OCI-LY7 (cell line): Measurements from ENCODE around the gene RAB3C. TPM values are rescaled to one million over a fixed set of nuclear protein-coding genes. Genes with fewer than 3 reads are reported as not detected.

Source experiments
- BruUV-seq: library from RNA; stranded (reverse); fragments of 400-500 nt; replicated peaks from 2 replicates; lab custom pipeline; 2021; lab: Mats Ljungman, UMichigan
- CTCF ChIA-PET: fragments of 300-600 bp; sonication (Branson Sonifier 250); formaldehyde crosslinking; loops from one replicate; lab custom pipeline; 2022; ENCODE audit warnings: antibody characterized with exemption; ENCODE audit not compliant: unreplicated experiment; lab: Charles Lee
- POLR2A ChIA-PET: fragments of 300-600 bp; sonication (Branson Sonifier 250); formaldehyde crosslinking; loops from one replicate; lab custom pipeline; 2022; ENCODE audit warnings: antibody characterized with exemption; lab: Charles Lee
- DNase-seq: peaks from one replicate; pipeline ENCODE4 v3.0.0-alpha.2; 2015; ENCODE audit warnings: low spot score
- H2AFZ ChIP-seq: fragments of 200-600 bp; sonication (generic), shearing (Covaris generic); 2 replicates; pipeline ENCODE4 v1.6.1; 2014; ENCODE audit warnings: mild to moderate bottlenecking, antibody characterized with exemption, low read length, moderate library complexity
- H3K27ac ChIP-seq: fragments of 200-600 bp; sonication (generic); 2 replicates; pipeline ENCODE4 v1.5.1; 2014; ENCODE audit warnings: mixed run types, low read depth, mild to moderate bottlenecking, moderate library complexity, low read length, inconsistent platforms; ENCODE audit not compliant: poor library complexity, severe bottlenecking
- H3K36me3 ChIP-seq: fragments of 200-600 bp; sonication (generic); 2 replicates; pipeline ENCODE4 v1.6.1; 2014; ENCODE audit warnings: mild to moderate bottlenecking, antibody characterized with exemption, low read length, moderate library complexity, mixed read lengths; ENCODE audit not compliant: insufficient read depth
- H3K4me1 ChIP-seq: fragments of 200-600 bp; sonication (generic); 2 replicates; pipeline ENCODE4 v1.5.1; 2014; ENCODE audit warnings: mild to moderate bottlenecking, low read length; ENCODE audit not compliant: insufficient read depth, poor library complexity, severe bottlenecking
- H3K4me2 ChIP-seq: fragments of 200-600 bp; sonication (generic); 2 replicates; pipeline ENCODE4 v1.6.1; 2014; ENCODE audit warnings: mild to moderate bottlenecking, low read length
- H3K4me3 ChIP-seq: fragments of 200-600 bp; sonication (generic); 2 replicates; pipeline ENCODE4 v1.5.1; 2014; ENCODE audit warnings: mild to moderate bottlenecking, low read depth, low read length; ENCODE audit not compliant: poor library complexity, severe bottlenecking
- H3K79me2 ChIP-seq: fragments of 200-600 bp; sonication (generic); 2 replicates; pipeline ENCODE4 v1.6.1; 2016; ENCODE audit warnings: low read depth, mild to moderate bottlenecking, low read length, moderate library complexity, mixed read lengths; ENCODE audit not compliant: insufficient read depth
- H3K9me2 ChIP-seq: fragments of 200-600 bp; sonication (generic); 2 replicates; pipeline ENCODE4 v1.6.1; 2016; ENCODE audit warnings: mild to moderate bottlenecking, low read length, mixed read lengths; ENCODE audit not compliant: insufficient read depth
- H3K9me3 ChIP-seq: fragments of 200-600 bp; sonication (generic); 2 replicates; pipeline ENCODE4 v1.6.1; 2014; ENCODE audit warnings: mild to moderate bottlenecking, mixed run types, low read length, mixed read lengths
- H4K20me1 ChIP-seq: fragments of 200-600 bp; sonication (generic); 2 replicates; pipeline ENCODE4 v1.6.1; 2014; ENCODE audit warnings: mild to moderate bottlenecking, antibody characterized with exemption, low read length, moderate library complexity, mixed read lengths; ENCODE audit not compliant: insufficient read depth
- CTCF ChIP-seq: fragments of 200-600 bp; sonication (generic); conservative IDR thresholded peaks from 2 replicates; pipeline ENCODE4 v1.5.1; 2014; ENCODE audit warnings: mild to moderate bottlenecking, antibody characterized with exemption, low read length, moderate library complexity, mixed read lengths
- EZH2phosphoT487 ChIP-seq: fragments of 200-600 bp; sonication (generic); IDR thresholded peaks from 2 replicates; pipeline ENCODE4 v1.6.1; 2018; ENCODE audit warnings: low read depth, borderline replicate concordance, mild to moderate bottlenecking, mixed run types, antibody characterized with exemption, low read length, moderate library complexity, mixed read lengths
- intact Hi-C: fragments of 100-400 bp; cut with micrococcal nuclease; formaldehyde crosslinking; loops from one replicate; pipeline ENCODE4 v1.10.0; 2022; ENCODE audit not compliant: unreplicated experiment
- total RNA-seq, 2 experiments: library from RNA; depleted of rRNA in 1 of 2; stranded (reverse); fragments of >200 nt in 1 of 2; shearing (Covaris generic) in 1 of 2; gene quantifications; 2 replicates each; pipeline ENCODE4 v1.2.3, GENCODE V29; 2014 to 2022

RAB3C gene
- total RNA-seq, 2 experiments from 2014 or later: not detected

- no peaks in the 10 kb centered on the region for H3K4me1 ChIP-seq
- intact Hi-C loops: no loop called here
- no peak overlapping the region for H3K4me3 ChIP-seq
- BruUV-seq: no TSS peak
- no peak for DNase-seq
- ChIA-PET CTCF (no interaction called here), POLR2A (interaction anchor here (0.6 kb wide), 1 partner anchor 1656 kb away, joined by 3 read pairs; no protein-coding TSS in a partner anchor)
- no peaks in the 10 kb centered on the region for H3K79me2 ChIP-seq
- no peaks in the 10 kb centered on the region for H3K9me2 ChIP-seq
- H3K4me2 ChIP-seq: no peak overlapping the region
- H3K9me3 ChIP-seq: no peaks in the 10 kb centered on the region
- TF ChIP-seq EZH2phosphoT487 (no peak), CTCF (no peak)
- H3K27ac ChIP-seq: no peak overlapping the region
- H3K36me3 ChIP-seq: no peaks in the 10 kb centered on the region
- no peak overlapping the region for H2AFZ ChIP-seq
- no peaks in the 10 kb centered on the region for H4K20me1 ChIP-seq
These were observed 66.8 kb downstream of the RAB3C start for GRCh38 chr5:58649716-58650115.

- intact Hi-C loops: no loop called here
- CTCF ChIA-PET: no interaction called here
- no peaks in the 10 kb centered on the region for H4K20me1 ChIP-seq
- no TSS peak for BruUV-seq
- no peak overlapping the region for H3K4me2 ChIP-seq
- H3K4me3 ChIP-seq: no peak overlapping the region
- H3K4me1 ChIP-seq: no peaks in the 10 kb centered on the region
- POLR2A ChIA-PET: no interaction called here
- H2AFZ ChIP-seq: no peak overlapping the region
- no peak for DNase-seq
- no peaks in the 10 kb centered on the region for H3K36me3 ChIP-seq
- TF ChIP-seq EZH2phosphoT487 (no peak), CTCF (no peak)
- H3K9me2 ChIP-seq: no peaks in the 10 kb centered on the region
- H3K79me2 ChIP-seq: no peaks in the 10 kb centered on the region
- H3K27ac ChIP-seq: no peak overlapping the region
- H3K9me3 ChIP-seq: no peaks in the 10 kb centered on the region
These were observed 70.6 kb downstream of the RAB3C start for GRCh38 chr5:58653521-58653920.

- no peak overlapping the region for H2AFZ ChIP-seq
These were observed 83.3 kb downstream of the RAB3C start for GRCh38 chr5:58666141-58666540.

More at GRCh38 chr5:58666141-58666540, 83.3 kb downstream of the RAB3C start:
- BruUV-seq: no TSS peak
- Histone ChIP-seq H3K4me3 (no peak overlapping the region), H3K4me1 (no peaks in the 10 kb centered on the region), H4K20me1 (no peaks in the 10 kb centered on the region), H3K9me3 (no peaks in the 10 kb centered on the region), H3K27ac (no peak overlapping the region), H3K79me2 (no peaks in the 10 kb centered on the region), H3K4me2 (no peak overlapping the region), H3K9me2 (no peaks in the 10 kb centered on the region), H3K36me3 (no peaks in the 10 kb centered on the region)
- POLR2A ChIA-PET: no interaction called here
- TF ChIP-seq EZH2phosphoT487 (no peak), CTCF (no peak)
- intact Hi-C loops: no loop called here
- CTCF ChIA-PET: no interaction called here
- no peak for DNase-seq
